Measurements from ENCODE around the gene EGFL8. TPM values are rescaled to one million over a fixed set of nuclear protein-coding genes. Genes with fewer than 3 reads are reported as not detected.
A peak's percentile ranks its signal among the peaks of the same experiment; 100 is the strongest.

Gene EGFL8
- total and polyA plus RNA-seq, 9 donors: 11.8 to 47.3 (median 36.7) TPM

GRCh38 chr6:32189742-32190053 is 25.3 kb downstream of the EGFL8 start:
- peak in 4 of 5 donors; percentile 72 to 85 (median 79) for DNase-seq
- WGBS, 3 donors: 0 to 5% (median 0%) methylated on average over 8 to 23 of the region's 23 CpGs
- H3K4me1 ChIP-seq (ENCODE audit: insufficient read depth): peaks cover 5% of the 10 kb centered on the region
- no peaks in the 10 kb centered on the region for H3K36me3 ChIP-seq
- H3K27ac ChIP-seq: peak overlapping the region; percentile 93 to 95
- H3K4me3 ChIP-seq: peak overlapping the region; percentile 55
- intact Hi-C loops (cut with DNase I): loop anchor here in 1 of 4 donors (10.0 kb wide), 2 partner anchors 465 to 785 kb away; partner anchors contain the start of genes DDAH2, LY6G6C and MPIG6B
- no peak for TF ChIP-seq POLR2A (IDR thresholded peaks at IDR 0.05)
- TF ChIP-seq EP300 (IDR thresholded peaks at IDR 0.05): no peak
- TF ChIP-seq, protein P1, sequence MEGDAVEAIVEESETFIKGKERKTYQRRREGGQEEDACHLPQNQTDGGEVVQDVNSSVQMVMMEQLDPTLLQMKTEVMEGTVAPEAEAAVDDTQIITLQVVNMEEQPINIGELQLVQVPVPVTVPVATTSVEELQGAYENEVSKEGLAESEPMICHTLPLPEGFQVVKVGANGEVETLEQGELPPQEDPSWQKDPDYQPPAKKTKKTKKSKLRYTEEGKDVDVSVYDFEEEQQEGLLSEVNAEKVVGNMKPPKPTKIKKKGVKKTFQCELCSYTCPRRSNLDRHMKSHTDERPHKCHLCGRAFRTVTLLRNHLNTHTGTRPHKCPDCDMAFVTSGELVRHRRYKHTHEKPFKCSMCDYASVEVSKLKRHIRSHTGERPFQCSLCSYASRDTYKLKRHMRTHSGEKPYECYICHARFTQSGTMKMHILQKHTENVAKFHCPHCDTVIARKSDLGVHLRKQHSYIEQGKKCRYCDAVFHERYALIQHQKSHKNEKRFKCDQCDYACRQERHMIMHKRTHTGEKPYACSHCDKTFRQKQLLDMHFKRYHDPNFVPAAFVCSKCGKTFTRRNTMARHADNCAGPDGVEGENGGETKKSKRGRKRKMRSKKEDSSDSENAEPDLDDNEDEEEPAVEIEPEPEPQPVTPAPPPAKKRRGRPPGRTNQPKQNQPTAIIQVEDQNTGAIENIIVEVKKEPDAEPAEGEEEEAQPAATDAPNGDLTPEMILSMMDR (IDR thresholded peaks at IDR 0.05): no peak
- H3K9me3 ChIP-seq: no peaks in the 10 kb centered on the region
- H3K27me3 ChIP-seq: no peaks in the 10 kb centered on the region

DNA sequence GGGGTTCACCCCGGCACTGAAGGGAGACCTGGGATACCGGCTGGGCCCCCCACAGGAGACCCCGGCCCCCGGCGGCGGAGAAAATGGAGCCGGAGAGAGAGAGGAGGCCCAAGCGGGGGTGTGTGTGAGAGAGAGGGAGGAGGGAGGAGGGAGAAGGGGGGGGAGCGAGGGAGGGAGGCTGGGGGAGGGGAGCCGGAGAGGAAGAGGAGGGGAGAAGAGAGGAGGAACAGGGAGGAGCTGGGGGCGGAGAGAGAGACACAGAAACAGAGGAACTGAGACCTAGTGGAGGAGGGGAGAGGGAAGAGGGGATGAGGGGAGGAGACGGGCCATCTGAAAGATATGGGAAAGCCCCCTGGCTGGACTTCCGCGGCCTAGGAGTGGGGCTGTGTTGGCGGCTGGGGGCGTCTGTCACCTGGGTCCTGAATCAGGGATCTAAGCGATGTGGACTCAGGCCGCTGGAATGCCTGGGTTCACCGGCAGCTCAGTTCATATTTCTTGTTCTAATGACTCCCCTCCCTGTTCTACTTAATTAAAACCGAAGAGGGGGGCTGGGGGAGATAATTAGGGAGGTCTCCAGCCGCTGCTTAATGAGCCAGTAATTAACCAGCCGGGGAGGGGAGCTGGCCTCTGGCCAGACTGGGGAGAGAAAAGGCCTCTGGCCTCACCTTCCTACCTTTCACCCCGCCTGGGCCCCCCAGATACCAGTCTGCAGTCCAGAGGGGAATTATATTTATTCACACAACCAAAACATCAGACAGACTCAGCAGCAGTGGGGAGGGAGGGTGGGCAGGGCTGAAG is 25.9 kb downstream of the EGFL8 start, which contains the start of gene PBX2:
TSS of gene PBX2 (minus strand) at position 149 of the 798 bp plus-strand sequence. CDS start 287 bp downstream, outside the sequence.
- Histone ChIP-seq H3K4me3 (peak within 1 kb of the TSS; percentile 55), H3K9me3 (no peaks in the 10 kb centered on the region), H3K27ac (peak within 1 kb of the TSS; percentile 93 to 95), H3K4me1 (ENCODE audit: insufficient read depth) (peaks cover 5% of the 10 kb centered on the region), H3K36me3 (no peaks in the 10 kb centered on the region), H3K27me3 (no peaks in the 10 kb centered on the region)
- TF ChIP-seq, protein P1 (IDR thresholded peaks at IDR 0.05): no peak
- TF ChIP-seq EP300 (IDR thresholded peaks at IDR 0.05): no peak
- TF ChIP-seq POLR2A (IDR thresholded peaks at IDR 0.05): peak; percentile 87
- peak; percentile 90 to 96 (median 95) for DNase-seq
- 2% methylated on average over 19 to 23 of the region's 23 CpGs for WGBS, 3 donors
- intact Hi-C loops (cut with DNase I): loop anchor here in 1 of 4 donors (10.0 kb wide), 1 partner anchor 785 kb away; no protein-coding TSS in a partner anchor

DNA sequence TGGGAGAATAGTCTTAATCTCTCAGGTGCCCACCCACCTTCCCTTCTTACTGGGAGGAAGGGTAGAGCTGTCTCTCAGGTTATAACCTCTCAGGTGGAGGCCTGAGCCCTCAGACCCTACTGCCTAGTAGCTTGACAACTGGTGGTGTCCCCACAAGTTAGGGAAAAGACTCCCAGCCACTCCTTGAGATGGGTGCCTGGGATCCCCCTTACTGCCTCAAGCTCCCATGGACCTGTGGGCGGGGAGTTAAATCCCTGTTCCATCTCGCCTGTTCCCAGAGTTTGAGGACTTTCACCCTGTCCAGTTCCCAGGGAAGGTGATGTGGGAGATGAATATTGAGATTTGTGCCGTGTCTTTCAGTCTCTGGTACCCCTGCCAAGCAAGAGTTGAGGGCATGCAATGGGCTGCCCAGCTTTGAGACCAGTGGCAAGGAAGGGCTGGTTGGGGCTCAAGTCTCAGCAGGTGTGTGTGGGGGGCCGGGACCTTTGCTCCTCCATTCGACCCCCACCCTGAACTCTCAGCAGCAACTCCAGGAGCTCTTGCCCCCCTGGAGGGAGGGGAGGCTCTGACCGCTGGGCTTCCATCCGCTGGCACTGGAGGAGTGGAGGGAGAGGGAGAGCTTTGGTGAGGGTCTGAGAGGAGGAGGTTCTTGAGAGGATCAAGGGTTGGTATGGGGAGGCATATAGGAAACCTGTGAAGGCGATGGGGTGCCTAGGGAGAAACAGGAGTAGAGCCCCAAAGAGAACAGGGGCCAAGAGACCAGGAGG is 26.7 kb downstream of the EGFL8 start:
- intact Hi-C loops (cut with DNase I): loop anchor here in 1 of 4 donors (10.0 kb wide), 1 partner anchor 784 kb away; no protein-coding TSS in a partner anchor
- H3K36me3 ChIP-seq: no peaks in the 10 kb centered on the region
- WGBS, 3 donors: 81 to 88% (median 84%) methylated on average over 8 of the region's 8 CpGs
- H3K4me1 ChIP-seq (ENCODE audit: insufficient read depth): peaks cover 5% of the 10 kb centered on the region
- TF ChIP-seq EP300 (IDR thresholded peaks at IDR 0.05) (no peak), POLR2A (IDR thresholded peaks at IDR 0.05) (no peak)
- TF ChIP-seq, protein P1 (IDR thresholded peaks at IDR 0.05): no peak
- H3K9me3 ChIP-seq: no peaks in the 10 kb centered on the region
- H3K27ac ChIP-seq: peak overlapping the region; percentile 93 to 95
- no peaks in the 10 kb centered on the region for H3K27me3 ChIP-seq
- peak overlapping the region; percentile 55 for H3K4me3 ChIP-seq
- peak; percentile 27 to 53 (median 50) for DNase-seq

Measured in ovary (tissue), 9 donors.